Measurements from ENCODE around the gene NLGN2. TPM values are rescaled to one million over a fixed set of nuclear protein-coding genes. Genes with fewer than 3 reads are reported as not detected.

NLGN2 gene
- total RNA-seq, 4 donors from 2014 or later = 12.0 to 30.2 (median 19.0) TPM

DNA sequence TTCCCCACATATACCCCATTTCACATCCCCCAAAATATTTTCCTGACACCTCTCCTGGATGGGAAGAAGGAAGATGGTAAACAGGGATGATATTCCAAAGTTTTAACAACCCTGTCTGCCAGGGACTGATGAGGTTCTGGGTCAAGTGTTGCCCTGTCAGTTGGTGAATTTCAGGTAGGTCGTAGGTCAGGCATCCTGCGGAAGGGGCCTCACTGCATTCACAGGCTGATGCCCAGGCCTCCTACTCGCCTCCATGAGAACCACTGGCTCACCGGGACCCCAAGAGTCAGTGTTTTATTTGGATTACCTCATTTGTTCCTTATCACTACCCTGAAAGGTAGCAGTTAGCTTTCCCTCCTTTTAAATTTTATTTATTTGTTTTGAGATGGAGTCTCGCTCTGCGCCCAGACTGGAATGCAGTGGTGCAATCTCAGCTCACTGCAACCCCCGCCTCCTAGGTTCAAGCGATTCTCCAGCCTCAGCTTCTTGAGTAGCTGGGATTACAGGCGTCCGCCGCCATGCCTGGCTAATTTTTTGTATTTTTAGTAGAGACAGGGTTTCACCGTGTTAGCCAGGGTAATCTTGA, 61.3 kb downstream of the NLGN2 start:
- no peak for DNase-seq (ENCODE audit: extremely low spot score)
- intact Hi-C loops (cut with DNase I) = no loop called here
- Histone ChIP-seq H3K4me1 (peaks cover 50 to 85% (median 79%) of the 10 kb centered on the region in 4 donors), H3K36me3 (peaks cover 8 to 39% (median 28%) of the 10 kb centered on the region in 4 donors), H3K9me3 (no peaks in the 10 kb centered on the region), H3K4me3 (no peak overlapping the region), H3K27ac (replicated peaks in 1 of 4) (peak overlapping the region in 1 of 4 donors; percentile 7), H3K27me3 (no peaks in the 10 kb centered on the region)
- no peak for TF ChIP-seq EP300 (IDR thresholded peaks at IDR 0.05)
- 79% methylated on average over 12 of the region's 12 CpGs for WGBS

Other genes with a start within 250 kb of the NLGN2 start
- 1 to 10 TPM in 1 of 4 donors, under 1 TPM in 1, not detected in 2; 0.52 to 2.5 TPM for gene ASGR1, start 228.5 kb upstream of the NLGN2 start, total RNA-seq
- 10 to 100 TPM; 12.3 to 21.4 (median 16.5) TPM for gene DLG4, start 188.0 kb upstream of the NLGN2 start, total RNA-seq
- 100 to 1,000 TPM; 250 to 662 (median 544) TPM for gene ACADVL, start 187.9 kb upstream of the NLGN2 start, total RNA-seq
- gene DVL2, start 173.3 kb upstream of the NLGN2 start, total RNA-seq = 10 to 100 TPM; 34.5 to 55.5 (median 43.7) TPM
- gene PHF23, start 168.4 kb upstream of the NLGN2 start, total RNA-seq = 10 to 100 TPM; 21.6 to 38.1 (median 24.8) TPM
- gene GABARAP, start 165.4 kb upstream of the NLGN2 start, total RNA-seq = 100 to 1,000 TPM; 360 to 524 (median 408) TPM
- 10 to 100 TPM; 41.5 to 66.5 (median 46.6) TPM for gene CTDNEP1, start 156.1 kb upstream of the NLGN2 start, total RNA-seq
- 10 to 100 TPM; 24.9 to 33.3 (median 27.8) TPM for gene ELP5, start 155.6 kb upstream of the NLGN2 start, total RNA-seq
- 1 to 10 TPM; 1.7 to 3.4 (median 2.1) TPM for gene CLDN7, start 145.4 kb upstream of the NLGN2 start, total RNA-seq
- 100 to 1,000 TPM; 144 to 197 (median 157) TPM for gene SLC2A4, start 126.1 kb upstream of the NLGN2 start, total RNA-seq
- gene YBX2, start 113.2 kb upstream of the NLGN2 start, total RNA-seq = 1 to 10 TPM; 3.6 to 8.7 (median 4.4) TPM
- gene EIF5A, start 100.2 kb upstream of the NLGN2 start, total RNA-seq = 100 to 1,000 TPM; 145 to 214 (median 204) TPM
- 100 to 1,000 TPM in 1 of 4 donors, 10 to 100 TPM in 3; 89.6 to 112 (median 90.2) TPM for gene GPS2, start 92.5 kb upstream of the NLGN2 start, total RNA-seq
- gene NEURL4, start 78.5 kb upstream of the NLGN2 start, total RNA-seq = 10 to 100 TPM; 13.9 to 27.0 (median 20.6) TPM
- 10 to 100 TPM in 1 of 4 donors, 1 to 10 TPM in 3; 2.1 to 11.4 (median 4.6) TPM for gene ACAP1, start 71.3 kb upstream of the NLGN2 start, total RNA-seq
- 10 to 100 TPM in 2 of 4 donors, 1 to 10 TPM in 2; 9.1 to 18.2 (median 13.3) TPM for gene KCTD11, start 55.7 kb upstream of the NLGN2 start, total RNA-seq
- gene TMEM95, start 52.7 kb upstream of the NLGN2 start, total RNA-seq = under 1 TPM in 1 of 4 donors, not detected in 3; 0.42 TPM
- gene TNK1, start 26.8 kb upstream of the NLGN2 start, total RNA-seq = 1 to 10 TPM; 2.9 to 7.5 (median 5.6) TPM
- gene PLSCR3, start 13.3 kb upstream of the NLGN2 start, total RNA-seq = 10 to 100 TPM; 17.7 to 39.9 (median 24.3) TPM
- gene TMEM256, start 3.7 kb upstream of the NLGN2 start, total RNA-seq = 100 to 1,000 TPM in 1 of 4 donors, 10 to 100 TPM in 3; 59.6 to 121 (median 74.7) TPM
- not detected for gene SPEM1, start 12.5 kb downstream of the NLGN2 start, total RNA-seq
- not detected for gene SPEM2, start 17.8 kb downstream of the NLGN2 start, total RNA-seq
- gene SPEM3, start 21.0 kb downstream of the NLGN2 start, total RNA-seq = not detected
- 1 to 10 TPM; 1.2 to 6.1 (median 3.5) TPM for gene TMEM102, start 27.6 kb downstream of the NLGN2 start, total RNA-seq
- 1 to 10 TPM in 2 of 4 donors, under 1 TPM in 1, not detected in 1; 0.50 to 1.9 (median 1.3) TPM for gene FGF11, start 31.7 kb downstream of the NLGN2 start, total RNA-seq
- 10 to 100 TPM in 1 of 4 donors, 1 to 10 TPM in 3; 5.0 to 12.8 (median 8.1) TPM for gene CHRNB1, start 37.2 kb downstream of the NLGN2 start, total RNA-seq
- 100 to 1,000 TPM in 2 of 4 donors, 10 to 100 TPM in 2; 57.5 to 113 (median 87.7) TPM for gene ZBTB4, start 71.8 kb downstream of the NLGN2 start, total RNA-seq
- gene SLC35G6, start 73.6 kb downstream of the NLGN2 start, total RNA-seq = not detected
- gene POLR2A, start 76.5 kb downstream of the NLGN2 start, total RNA-seq = 10 to 100 TPM; 29.5 to 66.4 (median 46.9) TPM
- gene TNFSF12, start 141.2 kb downstream of the NLGN2 start, total RNA-seq = 100 to 1,000 TPM; 102 to 136 (median 122) TPM
- gene TNFSF13, start 150.9 kb downstream of the NLGN2 start, total RNA-seq = 10 to 100 TPM; 13.4 to 25.8 (median 22.4) TPM
- 10 to 100 TPM; 54.0 to 79.1 (median 72.4) TPM for gene SENP3, start 154.1 kb downstream of the NLGN2 start, total RNA-seq
- gene CD68, start 171.8 kb downstream of the NLGN2 start, total RNA-seq = 10 to 100 TPM; 34.5 to 70.7 (median 44.7) TPM
- 10 to 100 TPM; 26.0 to 50.4 (median 31.5) TPM for gene MPDU1, start 176.0 kb downstream of the NLGN2 start, total RNA-seq
- gene SOX15, start 182.2 kb downstream of the NLGN2 start, total RNA-seq = 10 to 100 TPM in 2 of 4 donors, 1 to 10 TPM in 2; 2.9 to 14.6 (median 10.9) TPM
- gene FXR2, start 207.1 kb downstream of the NLGN2 start, total RNA-seq = 10 to 100 TPM; 38.2 to 65.8 (median 50.2) TPM
- gene SAT2, start 220.0 kb downstream of the NLGN2 start, total RNA-seq = 10 to 100 TPM; 54.0 to 71.4 (median 64.2) TPM
- gene SHBG, start 222.3 kb downstream of the NLGN2 start, total RNA-seq = under 1 TPM in 1 of 4 donors, not detected in 3; 0.83 TPM
- gene ATP1B2, start 243.1 kb downstream of the NLGN2 start, total RNA-seq = 1 to 10 TPM; 1.6 to 2.9 (median 2.2) TPM